SW480 (cell line): ENCODE measurements around the gene NBPF19.
A peak's percentile ranks its signal among the peaks of the same experiment; 100 is the strongest.
"Not testable (repeated sequence)": the region's sequence is repeated elsewhere in the genome, so short reads cannot be mapped to it uniquely, and the experiment has no call there.

ENCODE experiments used
- DNase-seq: peaks from one replicate; pipeline ENCODE4 v3.0.0-alpha.2; 2016; ENCODE audit warnings: low spot score

Gene NBPF19

DNA sequence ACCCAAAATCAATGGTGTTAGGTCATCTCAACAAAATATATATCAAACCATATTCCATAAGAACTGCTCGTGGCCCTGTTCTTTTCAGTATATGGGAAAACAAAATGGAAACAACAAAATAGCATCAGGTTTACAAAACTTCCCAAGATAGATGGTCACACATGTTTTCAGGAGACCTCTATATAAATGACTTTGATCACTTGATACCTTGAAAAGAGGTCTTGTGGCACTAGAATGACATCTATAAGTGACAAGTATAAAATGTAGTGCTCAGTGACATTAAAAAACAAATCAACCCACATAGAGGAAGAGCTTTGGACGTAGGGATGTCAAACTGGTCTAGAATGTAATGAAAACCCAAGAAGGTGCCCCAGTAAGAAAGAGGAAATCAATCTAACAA is at the start of gene NBPF19:
Gene NBPF19 (plus strand): TSS at position 301 of the 400 bp plus-strand sequence. CDS start 888 bp downstream, outside the sequence.
- DNase-seq = not testable (repeated sequence)

GRCh38 chr1:149428317-149428716 is 46.5 kb upstream of the NBPF19 start:
- DNase-seq = not testable (repeated sequence)

GRCh38 chr1:149445451-149445850 is 29.4 kb upstream of the NBPF19 start:
- not testable (repeated sequence) for DNase-seq

DNA sequence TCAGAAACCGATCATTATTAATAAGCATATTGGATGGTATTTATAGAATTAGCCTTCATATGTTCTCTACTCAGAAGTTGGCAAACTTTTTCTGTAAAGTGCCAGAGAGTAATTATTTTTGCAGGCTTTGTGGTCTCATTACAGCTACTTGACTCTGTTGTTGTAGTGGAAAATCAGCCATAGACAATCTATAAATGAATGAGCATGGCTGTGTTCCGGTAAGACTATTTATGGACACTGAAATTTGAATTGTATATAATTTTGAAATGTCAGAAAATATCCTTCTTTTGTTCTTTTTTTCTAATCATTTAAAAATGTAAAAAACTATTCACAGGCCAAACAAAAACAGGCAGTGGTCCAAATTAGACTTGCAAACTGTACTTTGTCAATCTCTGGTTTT is 22.6 kb upstream of the NBPF19 start:
- not testable (repeated sequence) for DNase-seq

- DNase-seq = not testable (repeated sequence)
Observed at GRCh38 chr1:149452652-149453051, 22.2 kb upstream of the NBPF19 start.

DNA sequence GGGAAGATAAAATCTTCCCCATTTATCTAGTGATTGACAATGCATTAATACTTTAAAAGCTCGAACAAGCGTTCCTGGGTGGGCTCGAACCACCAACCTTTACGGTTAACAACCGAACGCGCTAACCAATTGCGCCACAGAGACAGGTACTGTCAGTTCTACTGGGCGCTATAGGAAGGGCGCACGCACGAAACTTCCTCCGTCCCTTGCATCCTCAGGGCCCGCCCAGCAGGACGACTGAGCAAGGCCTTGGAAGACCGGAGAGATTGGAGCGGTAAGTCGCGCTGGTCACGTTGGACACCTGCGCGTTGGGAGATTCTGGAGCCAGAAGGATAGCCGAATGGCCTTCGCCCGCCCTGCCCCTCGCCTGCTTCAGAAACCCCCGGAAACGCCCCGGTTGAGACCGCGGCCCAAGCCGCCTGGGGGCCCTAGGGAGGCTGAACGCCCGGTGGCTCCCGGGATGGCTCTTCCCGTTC is 83.5 kb downstream of the NBPF19 start:
- DNase-seq = peak; percentile 55

- DNase-seq = not testable (repeated sequence)
Observed at GRCh38 chr1:149561806-149562205, 87.0 kb downstream of the NBPF19 start.

DNA sequence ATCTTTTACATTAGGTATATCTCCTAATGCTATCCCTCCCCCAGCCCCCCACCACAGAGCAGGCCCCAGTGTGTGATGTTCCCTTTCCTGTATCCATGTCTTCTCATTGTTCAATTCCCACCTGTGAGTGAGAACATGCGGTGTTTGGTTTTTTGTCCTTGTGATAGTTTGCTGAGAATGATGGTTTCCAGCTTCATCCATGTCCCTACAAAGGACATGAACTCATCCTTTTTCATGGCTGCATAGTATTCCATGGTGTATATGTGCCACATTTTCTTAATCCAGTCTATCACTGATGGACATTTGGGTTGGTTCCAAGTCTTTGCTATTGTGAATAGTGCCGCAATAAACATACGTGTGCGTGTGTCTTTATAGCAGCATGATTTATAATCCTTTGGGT is 90.6 kb downstream of the NBPF19 start:
- DNase-seq = not testable (repeated sequence)

DNA sequence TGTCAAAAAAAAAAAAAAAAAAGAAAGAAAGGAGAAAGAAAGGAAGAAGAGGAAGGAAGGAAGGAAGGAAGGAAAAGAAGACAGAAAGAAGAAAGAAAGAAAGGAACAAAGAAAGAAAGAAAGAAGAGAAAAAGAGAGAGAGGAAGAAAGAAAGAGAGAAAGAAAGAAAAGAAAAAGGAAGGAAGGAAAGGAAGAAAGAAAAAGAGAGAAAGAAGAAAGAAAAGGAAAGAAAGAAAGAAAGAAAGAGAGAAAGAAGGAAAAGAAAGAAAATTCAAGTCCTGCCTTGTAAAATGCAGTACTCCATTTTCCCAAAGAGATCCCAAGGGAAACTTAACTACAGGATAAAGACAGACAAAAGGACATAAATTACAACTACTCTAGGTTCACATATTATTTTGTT is 97.9 kb downstream of the NBPF19 start:
- DNase-seq = not testable (repeated sequence)

- DNase-seq = peak; percentile 0
Observed at GRCh38 chr1:149585592-149585991, 110.7 kb downstream of the NBPF19 start.
